Neutrophil (primary cell): Measurements from ENCODE around the gene RPL38.

Experiments used
- H3K27ac ChIP-seq: fragments of 200-600 bp; sonication (generic); 2 replicates; pipeline ENCODE4 v1.5.1; 2016; ENCODE audit warnings: mild to moderate bottlenecking, moderate library complexity
- H3K27me3 ChIP-seq: fragments of 200-600 bp; sonication (generic); 2 replicates; pipeline ENCODE4 v1.6.0; 2016; ENCODE audit warnings: mild to moderate bottlenecking
- H3K36me3 ChIP-seq: fragments of 200-600 bp; sonication (generic); 2 replicates; pipeline ENCODE4 v1.5.1; 2017
- H3K4me1 ChIP-seq, 2 experiments: fragments of 200-600 bp in 1 of 2; sonication (generic) in 1 of 2; 1 replicate in 1 of 2; 2 replicates in 1 of 2; pipeline versions ENCODE4 v1.5.1 to v1.6.1; 2013 to 2016; ENCODE audit warnings: low read depth in 1 of 2, low read length in 1 of 2, mild to moderate bottlenecking in 1 of 2, moderate library complexity in 1 of 2; ENCODE audit not compliant: control insufficient read depth in 1 of 2, insufficient read depth in 1 of 2
- H3K4me3 ChIP-seq, 2 experiments: fragments of 200-600 bp in 1 of 2; sonication (generic) in 1 of 2; 1 replicate in 1 of 2; 2 replicates in 1 of 2; pipeline ENCODE4 v1.5.1; 2013 to 2016; ENCODE audit warnings: low read depth in 1 of 2, low read length in 1 of 2, mild to moderate bottlenecking in 1 of 2, moderate library complexity in 1 of 2
- H3K9me3 ChIP-seq: fragments of 200-600 bp; sonication (generic); 2 replicates; pipeline ENCODE4 v1.5.1; 2016
- CTCF ChIP-seq: fragments of 200-600 bp; sonication (generic); IDR thresholded peaks from 2 replicates; pipeline ENCODE4 v1.5.1; 2016; ENCODE audit warnings: antibody characterized with exemption

Gene RPL38

DNA sequence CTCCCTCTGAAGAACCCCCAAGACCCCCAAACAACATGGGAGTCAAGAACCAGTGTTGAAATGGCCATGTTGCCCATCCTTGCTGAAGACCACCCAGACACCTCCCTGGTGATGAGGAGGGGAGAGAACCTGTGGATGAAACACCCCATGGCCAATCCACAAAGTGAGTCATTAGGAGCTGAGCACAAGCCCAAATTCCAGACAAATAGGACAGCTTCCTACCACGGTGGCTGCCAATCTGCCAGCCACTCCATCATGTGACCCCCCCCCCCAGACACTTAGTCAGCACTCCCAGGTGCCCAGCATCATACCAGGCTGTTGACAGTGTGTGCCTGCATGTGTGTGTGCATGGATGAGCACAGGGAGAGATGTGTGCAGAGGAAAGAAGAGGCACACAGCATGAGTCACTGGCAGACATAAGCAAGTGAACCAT lies 26.4 kb upstream of the RPL38 start:
- no peak overlapping the region for H3K4me3 ChIP-seq
- no peak for TF ChIP-seq CTCF
- H3K9me3 ChIP-seq = no peaks in the 10 kb centered on the region
- H3K27me3 ChIP-seq = peaks cover 36% of the 10 kb centered on the region
- no peaks in the 10 kb centered on the region for H3K36me3 ChIP-seq
- no peak overlapping the region for H3K27ac ChIP-seq
- no peaks in the 10 kb centered on the region for H3K4me1 ChIP-seq

GRCh38 chr17:74179576-74179975 lies 23.9 kb upstream of the RPL38 start:
- Histone ChIP-seq H3K36me3 (no peaks in the 10 kb centered on the region), H3K27me3 (peaks cover 36% of the 10 kb centered on the region), H3K9me3 (no peaks in the 10 kb centered on the region), H3K4me3 (no peak overlapping the region), H3K4me1 (no peaks in the 10 kb centered on the region), H3K27ac (no peak overlapping the region)
- TF ChIP-seq CTCF = no peak

DNA sequence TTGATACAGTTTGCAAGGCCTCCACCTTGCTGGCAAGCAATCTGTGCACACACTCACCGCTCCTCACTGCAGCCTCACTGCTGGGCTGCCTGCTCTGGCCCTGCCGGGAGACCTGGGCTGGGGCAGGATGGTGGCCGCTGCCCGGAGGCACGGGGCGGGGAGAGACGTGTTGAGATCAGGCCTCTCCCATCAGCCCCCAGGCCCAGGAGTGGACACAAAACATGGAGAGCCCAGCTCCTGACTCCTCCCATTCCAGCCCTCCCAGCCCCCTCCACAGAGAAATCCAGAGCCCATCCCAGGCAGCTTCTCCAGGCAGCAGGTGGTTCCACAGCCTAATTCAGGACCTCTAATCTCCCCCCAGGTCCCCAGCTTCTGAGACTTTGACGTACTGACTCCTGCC lies 23.1 kb upstream of the RPL38 start:
- Histone ChIP-seq H3K27me3 (peaks cover 30% of the 10 kb centered on the region), H3K9me3 (no peaks in the 10 kb centered on the region), H3K27ac (no peak overlapping the region), H3K4me3 (no peak overlapping the region), H3K36me3 (no peaks in the 10 kb centered on the region), H3K4me1 (no peaks in the 10 kb centered on the region)
- no peak for TF ChIP-seq CTCF

DNA sequence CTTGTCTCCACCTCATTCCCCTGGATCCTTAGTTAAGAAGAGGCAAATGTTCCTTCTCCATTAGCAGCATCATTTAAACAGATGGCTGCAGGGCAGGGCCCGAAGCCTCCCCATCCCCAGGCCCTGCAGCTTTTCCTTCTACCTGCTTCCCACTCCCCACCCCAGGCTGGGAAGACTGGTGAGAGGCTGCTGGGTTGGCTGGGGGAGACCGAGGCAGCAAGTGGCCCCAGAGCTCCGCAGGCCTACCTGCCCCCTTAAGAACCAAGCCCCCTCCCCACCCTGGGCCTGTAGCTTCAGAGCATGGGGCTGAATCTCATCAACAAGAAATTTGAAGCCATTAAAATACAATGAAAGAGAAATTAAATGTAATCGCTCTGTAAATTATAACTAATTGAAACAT lies 22.1 kb upstream of the RPL38 start:
- no peak for TF ChIP-seq CTCF
- no peak overlapping the region for H3K27ac ChIP-seq
- no peaks in the 10 kb centered on the region for H3K4me1 ChIP-seq
- H3K4me3 ChIP-seq = no peak overlapping the region
- no peaks in the 10 kb centered on the region for H3K9me3 ChIP-seq
- H3K36me3 ChIP-seq = no peaks in the 10 kb centered on the region
- H3K27me3 ChIP-seq = peaks cover 23% of the 10 kb centered on the region

- H3K4me3 ChIP-seq = no peak overlapping the region
- H3K4me1 ChIP-seq = no peaks in the 10 kb centered on the region
- H3K27me3 ChIP-seq = peaks cover 19% of the 10 kb centered on the region
- H3K9me3 ChIP-seq = no peaks in the 10 kb centered on the region
- TF ChIP-seq CTCF = no peak
- H3K27ac ChIP-seq = no peak overlapping the region
- no peaks in the 10 kb centered on the region for H3K36me3 ChIP-seq
These were observed 21.3 kb upstream of the RPL38 start for GRCh38 chr17:74182041-74182723.
